NCI-H1930 (cell line): ENCODE data around the gene PGM5.

ENCODE experiments used
- DNase-seq, 2 experiments: peaks; one replicate each; lab custom pipeline; 2025; lab: John Stamatoyannopoulos, UW

The PGM5 gene

GRCh38 chr9:68437785-68438184 lies 81.4 kb downstream of the PGM5 start:
- DNase-seq, result no peak

GRCh38 chr9:68443624-68444023 lies 87.2 kb downstream of the PGM5 start:
- DNase-seq, result no peak

- DNase-seq, result no peak
Measured at GRCh38 chr9:68446836-68447235, 90.4 kb downstream of the PGM5 start.

- DNase-seq, result no peak
Measured at GRCh38 chr9:68447611-68448010, 91.2 kb downstream of the PGM5 start.

GRCh38 chr9:68454579-68455334 lies 98.3 kb downstream of the PGM5 start:
- DNase-seq, result no peak

GRCh38 chr9:68455451-68455850 lies 99.0 kb downstream of the PGM5 start:
- no peak for DNase-seq

- no peak for DNase-seq
Measured at GRCh38 chr9:68457803-68458202, 101.4 kb downstream of the PGM5 start.

GRCh38 chr9:68458918-68459317 lies 102.5 kb downstream of the PGM5 start:
- no peak for DNase-seq

GRCh38 chr9:68462105-68462775 lies 105.8 kb downstream of the PGM5 start:
- DNase-seq, result no peak

GRCh38 chr9:68470067-68470466 lies 113.7 kb downstream of the PGM5 start:
- DNase-seq, result no peak

GRCh38 chr9:68470634-68471033 lies 114.2 kb downstream of the PGM5 start:
- DNase-seq, result no peak

- no peak for DNase-seq
Measured at GRCh38 chr9:68472119-68472518, 115.7 kb downstream of the PGM5 start.

GRCh38 chr9:68473790-68474189 lies 117.4 kb downstream of the PGM5 start:
- DNase-seq, result no peak

GRCh38 chr9:68476422-68476821 lies 120.0 kb downstream of the PGM5 start:
- DNase-seq, result no peak

GRCh38 chr9:68476847-68477246 lies 120.4 kb downstream of the PGM5 start:
- DNase-seq, result no peak

GRCh38 chr9:68480807-68481206 lies 124.4 kb downstream of the PGM5 start:
- no peak for DNase-seq

- DNase-seq, result no peak
Measured at GRCh38 chr9:68482548-68482947, 126.1 kb downstream of the PGM5 start.

GRCh38 chr9:68488126-68488525 lies 131.7 kb downstream of the PGM5 start:
- no peak for DNase-seq

- DNase-seq, result no peak
Measured at GRCh38 chr9:68489646-68490045, 133.2 kb downstream of the PGM5 start.

- DNase-seq, result no peak
Measured at GRCh38 chr9:68492806-68493205, 136.4 kb downstream of the PGM5 start.

GRCh38 chr9:68493541-68493940 lies 137.1 kb downstream of the PGM5 start:
- DNase-seq, result no peak

- no peak for DNase-seq
Measured at GRCh38 chr9:68493958-68494577, 137.7 kb downstream of the PGM5 start.

GRCh38 chr9:68495247-68495646 lies 138.8 kb downstream of the PGM5 start:
- DNase-seq, result no peak
